SK-N-MC (cell line): Measurements from ENCODE around the gene EOLA1.

ENCODE experiments used
- EZH2 ChIP-seq: fragments of 200-600 bp; sonication (generic); IDR thresholded peaks from one replicate; pipeline ENCODE4 v1.6.1; 2017; ENCODE audit warnings: antibody characterized with exemption
- POLR2AphosphoS5 ChIP-seq: IDR thresholded peaks from 2 replicates; pipeline ENCODE4 v1.6.1; 2012; ENCODE audit warnings: mild to moderate bottlenecking, low read depth, low read length, borderline replicate concordance

DNA sequence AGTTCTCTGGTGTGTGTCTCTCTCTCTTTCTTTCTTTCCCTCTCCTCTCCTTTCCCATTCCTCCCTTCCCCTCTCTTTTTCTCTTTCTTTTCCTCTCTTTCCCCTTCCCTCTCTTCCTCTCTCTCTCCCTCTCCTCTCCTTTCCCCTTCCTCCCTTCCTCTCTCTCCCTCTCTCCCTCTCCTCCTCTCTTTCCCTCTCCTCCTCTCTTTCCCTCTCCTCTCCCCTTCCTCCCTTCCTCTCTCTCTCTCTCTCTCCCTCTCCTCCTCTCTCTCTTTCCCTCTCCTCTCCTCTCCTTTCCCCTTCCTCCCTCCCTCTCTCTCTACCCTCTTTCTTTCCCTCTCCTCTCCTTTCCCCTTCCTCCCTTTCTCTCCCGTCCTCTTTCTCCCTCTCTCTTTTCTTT is 12.4 kb upstream of the EOLA1 start:
- TF ChIP-seq POLR2AphosphoS5 (no peak), EZH2 (no peak)
